ENCODE data around the gene MS4A7. TPM values are rescaled to one million over a fixed set of nuclear protein-coding genes. Genes with fewer than 3 reads are reported as not detected.

MS4A7 gene
- total RNA-seq, 1 donor from 2014 or later: 5.2 TPM

DNA sequence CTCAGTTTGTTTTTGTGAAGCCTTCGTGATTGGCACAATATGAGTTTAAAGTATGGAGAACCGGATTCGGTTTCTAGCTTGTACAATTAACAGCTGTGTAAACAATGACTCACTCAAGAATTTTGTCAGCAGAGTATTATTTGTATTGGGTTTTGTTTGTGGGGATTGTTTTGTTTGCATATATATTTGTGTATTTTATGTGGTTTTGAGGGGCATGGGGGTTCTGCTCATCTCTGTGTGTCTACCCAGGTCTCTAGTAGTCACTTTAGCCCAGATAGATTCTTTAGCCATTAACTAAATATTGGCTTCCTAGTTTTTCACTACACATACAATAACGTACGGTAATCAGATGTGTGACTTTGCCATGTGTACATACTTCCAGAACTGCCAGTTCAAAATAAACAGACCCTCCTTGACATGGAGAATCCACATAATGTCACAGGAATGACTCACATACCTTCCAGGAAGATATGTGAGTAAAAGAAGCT lies 7.5 kb upstream of the MS4A7 start:
- Histone ChIP-seq H3K27ac (ENCODE audit: low read depth, low read length) (no peak overlapping the region), H3K36me3 (ENCODE audit: control insufficient read depth in 3 of 3, insufficient read depth in 3 of 3, low read length in 3 of 3) (no peaks in the 10 kb centered on the region)

GRCh38 chr11:60371386-60371785 lies 6.9 kb upstream of the MS4A7 start:
- no peaks in the 10 kb centered on the region for H3K36me3 ChIP-seq (ENCODE audit: control insufficient read depth in 3 of 3, insufficient read depth in 3 of 3, low read length in 3 of 3)
- H3K9ac ChIP-seq (ENCODE audit: low read depth in 1 of 3, low read length in 3 of 3): no peak overlapping the region
- H3K27me3 ChIP-seq (ENCODE audit: control insufficient read depth in 3 of 3, insufficient read depth in 3 of 3, low read length in 3 of 3): no peaks in the 10 kb centered on the region
- no peaks in the 10 kb centered on the region for H3K4me1 ChIP-seq (ENCODE audit: control insufficient read depth in 3 of 3, insufficient read depth in 3 of 3, low read length in 3 of 3)
- H3K27ac ChIP-seq (ENCODE audit: low read depth, low read length): no peak overlapping the region
- no peak overlapping the region for H3K4me3 ChIP-seq (ENCODE audit: low read length in 3 of 3)
- H3K9me3 ChIP-seq (ENCODE audit: control insufficient read depth in 3 of 3, low read length in 3 of 3): no peaks in the 10 kb centered on the region

More for the DNA sequence above, 7.5 kb upstream of the MS4A7 start:
- Histone ChIP-seq H3K9me3 (ENCODE audit: control insufficient read depth in 3 of 3, low read length in 3 of 3) (no peaks in the 10 kb centered on the region), H3K4me1 (ENCODE audit: control insufficient read depth in 3 of 3, insufficient read depth in 3 of 3, low read length in 3 of 3) (no peaks in the 10 kb centered on the region), H3K9ac (ENCODE audit: low read depth in 1 of 3, low read length in 3 of 3) (no peak overlapping the region), H3K4me3 (ENCODE audit: low read length in 3 of 3) (no peak overlapping the region), H3K27me3 (ENCODE audit: control insufficient read depth in 3 of 3, insufficient read depth in 3 of 3, low read length in 3 of 3) (no peaks in the 10 kb centered on the region)

DNA sequence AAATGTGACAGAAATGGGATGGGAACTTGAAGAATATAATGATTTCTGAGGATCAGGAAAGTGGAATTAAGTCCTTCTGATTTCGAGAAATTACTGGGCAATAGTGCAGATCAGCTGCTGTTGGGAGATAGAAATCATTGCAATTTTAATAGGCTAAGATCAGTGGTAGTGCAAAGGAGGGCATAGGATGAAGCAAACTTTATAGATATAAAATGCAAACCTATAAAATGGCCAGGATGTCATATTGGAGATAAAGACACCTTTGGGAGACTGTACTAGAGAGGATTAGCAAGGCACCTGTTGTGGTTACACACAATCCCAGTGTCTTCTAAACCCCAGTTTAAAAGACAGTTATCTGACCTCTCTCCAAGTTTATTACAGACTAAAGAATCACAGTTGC lies 6.5 kb upstream of the MS4A7 start:
- Histone ChIP-seq H3K9ac (ENCODE audit: low read depth in 1 of 3, low read length in 3 of 3) (no peak overlapping the region), H3K4me3 (ENCODE audit: low read length in 3 of 3) (no peak overlapping the region), H3K27ac (ENCODE audit: low read depth, low read length) (no peak overlapping the region), H3K4me1 (ENCODE audit: control insufficient read depth in 3 of 3, insufficient read depth in 3 of 3, low read length in 3 of 3) (no peaks in the 10 kb centered on the region), H3K27me3 (ENCODE audit: control insufficient read depth in 3 of 3, insufficient read depth in 3 of 3, low read length in 3 of 3) (no peaks in the 10 kb centered on the region), H3K9me3 (ENCODE audit: control insufficient read depth in 3 of 3, low read length in 3 of 3) (no peaks in the 10 kb centered on the region), H3K36me3 (ENCODE audit: control insufficient read depth in 3 of 3, insufficient read depth in 3 of 3, low read length in 3 of 3) (no peaks in the 10 kb centered on the region)

DNA sequence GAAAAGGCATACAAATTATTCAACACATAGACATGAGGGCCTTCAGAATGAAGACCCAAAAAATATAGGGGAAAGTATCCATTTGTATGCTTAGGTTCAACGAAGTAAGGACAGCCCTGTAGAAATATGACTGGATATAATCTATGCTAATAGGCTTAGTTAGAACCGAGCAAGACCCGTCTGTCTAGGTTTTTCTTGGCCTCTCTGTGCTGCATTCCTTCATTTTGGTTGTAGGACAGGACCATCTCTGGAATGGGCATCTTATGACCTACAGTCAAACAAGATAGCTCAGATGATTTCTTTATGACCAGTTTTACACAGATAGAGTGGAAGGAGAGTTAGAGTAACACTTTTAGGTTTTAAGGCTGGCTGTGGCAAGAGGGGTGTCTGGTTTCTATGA lies 5.6 kb upstream of the MS4A7 start:
- Histone ChIP-seq H3K36me3 (ENCODE audit: control insufficient read depth in 3 of 3, insufficient read depth in 3 of 3, low read length in 3 of 3) (no peaks in the 10 kb centered on the region), H3K27ac (ENCODE audit: low read depth, low read length) (no peak overlapping the region), H3K9ac (ENCODE audit: low read depth in 1 of 3, low read length in 3 of 3) (no peak overlapping the region), H3K4me3 (ENCODE audit: low read length in 3 of 3) (no peak overlapping the region), H3K4me1 (ENCODE audit: control insufficient read depth in 3 of 3, insufficient read depth in 3 of 3, low read length in 3 of 3) (no peaks in the 10 kb centered on the region), H3K9me3 (ENCODE audit: control insufficient read depth in 3 of 3, low read length in 3 of 3) (no peaks in the 10 kb centered on the region), H3K27me3 (ENCODE audit: control insufficient read depth in 3 of 3, insufficient read depth in 3 of 3, low read length in 3 of 3) (no peaks in the 10 kb centered on the region)

DNA sequence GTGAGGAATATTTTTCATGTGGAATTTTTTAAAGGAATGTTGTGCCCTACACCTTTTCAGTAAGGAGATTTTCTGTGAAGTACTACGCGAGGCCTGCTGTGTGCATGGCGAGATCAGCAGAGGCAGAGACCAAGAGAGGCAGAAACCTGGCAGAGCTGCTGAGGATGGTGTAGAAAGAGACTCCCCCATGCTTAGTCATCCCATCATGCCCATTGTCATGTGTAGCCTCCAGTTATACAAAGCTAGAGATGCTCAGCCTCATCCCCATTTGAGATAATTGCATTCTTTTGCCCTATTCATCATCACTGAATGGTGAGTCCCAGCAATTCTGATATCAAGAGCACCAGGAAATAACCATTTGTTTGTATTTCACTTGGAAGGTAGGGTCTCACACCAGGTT lies 3.0 kb upstream of the MS4A7 start:
- Histone ChIP-seq H3K36me3 (ENCODE audit: control insufficient read depth in 3 of 3, insufficient read depth in 3 of 3, low read length in 3 of 3) (no peaks in the 10 kb centered on the region), H3K4me3 (ENCODE audit: low read length in 3 of 3) (no peak overlapping the region), H3K27ac (ENCODE audit: low read depth, low read length) (no peak overlapping the region), H3K27me3 (ENCODE audit: control insufficient read depth in 3 of 3, insufficient read depth in 3 of 3, low read length in 3 of 3) (no peaks in the 10 kb centered on the region), H3K9me3 (ENCODE audit: control insufficient read depth in 3 of 3, low read length in 3 of 3) (no peaks in the 10 kb centered on the region), H3K4me1 (ENCODE audit: control insufficient read depth in 3 of 3, insufficient read depth in 3 of 3, low read length in 3 of 3) (no peaks in the 10 kb centered on the region), H3K9ac (ENCODE audit: low read depth in 1 of 3, low read length in 3 of 3) (no peak overlapping the region)

DNA sequence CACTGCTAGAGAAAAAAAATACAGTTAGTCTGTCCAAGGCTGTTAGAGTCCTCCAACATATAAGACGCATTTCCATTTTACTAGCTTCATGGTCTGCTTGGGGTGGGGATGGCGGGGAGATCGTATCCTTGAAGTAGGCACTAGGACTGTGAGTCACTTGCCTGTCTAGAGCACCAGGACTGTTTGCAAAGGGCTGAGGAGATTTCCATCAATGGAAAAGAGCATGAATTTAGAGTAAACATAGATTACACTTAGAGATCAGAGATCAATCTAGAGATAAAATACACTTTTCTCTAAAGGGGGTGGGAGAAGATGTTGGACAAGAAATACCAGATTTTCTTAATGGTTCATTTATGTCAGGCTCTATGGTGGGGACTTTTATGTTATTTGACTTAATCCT lies 1.7 kb upstream of the MS4A7 start:
- H3K4me1 ChIP-seq (ENCODE audit: control insufficient read depth in 3 of 3, insufficient read depth in 3 of 3, low read length in 3 of 3): no peaks in the 10 kb centered on the region
- H3K9me3 ChIP-seq (ENCODE audit: control insufficient read depth in 3 of 3, low read length in 3 of 3): no peaks in the 10 kb centered on the region
- no peak overlapping the region for H3K27ac ChIP-seq (ENCODE audit: low read depth, low read length)
- H3K27me3 ChIP-seq (ENCODE audit: control insufficient read depth in 3 of 3, insufficient read depth in 3 of 3, low read length in 3 of 3): no peaks in the 10 kb centered on the region
- H3K9ac ChIP-seq (ENCODE audit: low read depth in 1 of 3, low read length in 3 of 3): no peak overlapping the region
- no peak overlapping the region for H3K4me3 ChIP-seq (ENCODE audit: low read length in 3 of 3)
- H3K36me3 ChIP-seq (ENCODE audit: control insufficient read depth in 3 of 3, insufficient read depth in 3 of 3, low read length in 3 of 3): no peaks in the 10 kb centered on the region

- no peak overlapping the region for H3K4me3 ChIP-seq (ENCODE audit: low read length in 3 of 3)
These were observed 763 bp upstream of the MS4A7 start for GRCh38 chr11:60377401-60378136.

GRCh38 chr11:60389279-60389910 lies 11.1 kb downstream of the MS4A7 start:
- Histone ChIP-seq H3K27me3 (ENCODE audit: control insufficient read depth in 3 of 3, insufficient read depth in 3 of 3, low read length in 3 of 3) (no peaks in the 10 kb centered on the region), H3K9ac (ENCODE audit: low read depth in 1 of 3, low read length in 3 of 3) (no peak overlapping the region), H3K4me1 (ENCODE audit: control insufficient read depth in 3 of 3, insufficient read depth in 3 of 3, low read length in 3 of 3) (no peaks in the 10 kb centered on the region), H3K4me3 (ENCODE audit: low read length in 3 of 3) (no peak overlapping the region), H3K27ac (ENCODE audit: low read depth, low read length) (peak overlapping the region; percentile 42), H3K36me3 (ENCODE audit: control insufficient read depth in 3 of 3, insufficient read depth in 3 of 3, low read length in 3 of 3) (no peaks in the 10 kb centered on the region), H3K9me3 (ENCODE audit: control insufficient read depth in 3 of 3, low read length in 3 of 3) (no peaks in the 10 kb centered on the region)

More at GRCh38 chr11:60377401-60378136, 763 bp upstream of the MS4A7 start:
- Histone ChIP-seq H3K4me1 (ENCODE audit: control insufficient read depth in 3 of 3, insufficient read depth in 3 of 3, low read length in 3 of 3) (no peaks in the 10 kb centered on the region), H3K27ac (ENCODE audit: low read depth, low read length) (peak overlapping the region; percentile 25), H3K9me3 (ENCODE audit: control insufficient read depth in 3 of 3, low read length in 3 of 3) (no peaks in the 10 kb centered on the region), H3K27me3 (ENCODE audit: control insufficient read depth in 3 of 3, insufficient read depth in 3 of 3, low read length in 3 of 3) (no peaks in the 10 kb centered on the region), H3K36me3 (ENCODE audit: control insufficient read depth in 3 of 3, insufficient read depth in 3 of 3, low read length in 3 of 3) (no peaks in the 10 kb centered on the region), H3K9ac (ENCODE audit: low read depth in 1 of 3, low read length in 3 of 3) (no peak overlapping the region)

DNA sequence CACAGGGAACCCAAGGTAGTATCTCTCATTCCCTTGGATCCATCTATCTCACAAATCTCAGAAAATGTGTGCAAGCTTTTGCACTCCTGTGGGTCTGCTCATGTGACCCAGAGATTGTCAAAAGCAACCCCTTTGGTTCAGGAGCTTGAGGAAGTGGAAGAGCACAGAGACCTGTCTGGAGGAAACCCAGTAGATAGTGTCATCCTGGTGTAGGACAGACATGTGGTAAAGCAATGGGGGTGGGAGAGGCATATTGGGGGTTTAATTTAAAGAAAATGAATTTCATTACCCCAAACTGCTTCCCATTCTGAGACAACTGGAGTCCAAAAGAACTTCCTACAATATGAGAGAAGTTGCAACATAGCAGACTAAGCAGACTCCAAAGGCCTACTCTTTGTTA lies 12.1 kb downstream of the MS4A7 start:
- Histone ChIP-seq H3K9ac (ENCODE audit: low read depth in 1 of 3, low read length in 3 of 3) (no peak overlapping the region), H3K9me3 (ENCODE audit: control insufficient read depth in 3 of 3, low read length in 3 of 3) (no peaks in the 10 kb centered on the region), H3K27me3 (ENCODE audit: control insufficient read depth in 3 of 3, insufficient read depth in 3 of 3, low read length in 3 of 3) (no peaks in the 10 kb centered on the region), H3K27ac (ENCODE audit: low read depth, low read length) (no peak overlapping the region), H3K4me3 (ENCODE audit: low read length in 3 of 3) (no peak overlapping the region), H3K4me1 (ENCODE audit: control insufficient read depth in 3 of 3, insufficient read depth in 3 of 3, low read length in 3 of 3) (no peaks in the 10 kb centered on the region), H3K36me3 (ENCODE audit: control insufficient read depth in 3 of 3, insufficient read depth in 3 of 3, low read length in 3 of 3) (no peaks in the 10 kb centered on the region)

DNA sequence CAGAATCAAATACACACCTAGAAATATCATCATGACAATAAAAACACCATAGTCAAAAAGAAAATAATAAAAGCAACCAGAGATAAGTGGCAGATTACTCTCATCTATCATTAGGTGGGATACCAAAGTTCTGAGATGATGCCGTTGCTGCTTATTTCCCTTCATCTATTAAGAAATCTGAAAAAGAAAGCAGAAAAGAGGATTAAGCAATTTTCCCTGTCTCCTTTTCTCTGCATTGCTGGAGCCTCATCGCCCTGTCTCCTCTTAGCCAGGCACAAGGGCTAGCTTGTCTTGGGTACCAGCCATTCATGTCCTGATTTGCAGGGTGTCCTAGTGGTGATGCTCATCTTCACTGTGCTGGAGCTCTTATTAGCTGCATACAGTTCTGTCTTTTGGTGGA lies 14.0 kb downstream of the MS4A7 start:
- Histone ChIP-seq H3K27ac (ENCODE audit: low read depth, low read length) (no peak overlapping the region), H3K36me3 (ENCODE audit: control insufficient read depth in 3 of 3, insufficient read depth in 3 of 3, low read length in 3 of 3) (no peaks in the 10 kb centered on the region), H3K27me3 (ENCODE audit: control insufficient read depth in 3 of 3, insufficient read depth in 3 of 3, low read length in 3 of 3) (no peaks in the 10 kb centered on the region), H3K4me3 (ENCODE audit: low read length in 3 of 3) (no peak overlapping the region), H3K9ac (ENCODE audit: low read depth in 1 of 3, low read length in 3 of 3) (no peak overlapping the region), H3K4me1 (ENCODE audit: control insufficient read depth in 3 of 3, insufficient read depth in 3 of 3, low read length in 3 of 3) (no peaks in the 10 kb centered on the region), H3K9me3 (ENCODE audit: control insufficient read depth in 3 of 3, low read length in 3 of 3) (no peaks in the 10 kb centered on the region)
